Keratinocyte (primary cell): Measurements from ENCODE around the gene GPC5.

Experiments used
- CTCF ChIP-seq, 3 experiments: IDR thresholded peaks in 1 of 3; conservative IDR thresholded peaks in 1 of 3; optimal IDR thresholded peaks in 1 of 3; 2 replicates in 2 of 3; 3 replicates in 1 of 3; pipeline versions ENCODE3 to v1.5.1; 2011; ENCODE audit warnings: low read length in 3 of 3, mild to moderate bottlenecking in 3 of 3, moderate library complexity in 2 of 3, control low read depth in 1 of 3, inconsistent platforms in 1 of 3; ENCODE audit not compliant: insufficient read depth in 2 of 3; ENCODE audit errors: extremely low read depth in 1 of 3
- EZH2 ChIP-seq: IDR thresholded peaks from one replicate; pipeline ENCODE4 v1.6.1; 2012; ENCODE audit warnings: inconsistent platforms, mild to moderate bottlenecking, low read length, moderate library complexity

DNA sequence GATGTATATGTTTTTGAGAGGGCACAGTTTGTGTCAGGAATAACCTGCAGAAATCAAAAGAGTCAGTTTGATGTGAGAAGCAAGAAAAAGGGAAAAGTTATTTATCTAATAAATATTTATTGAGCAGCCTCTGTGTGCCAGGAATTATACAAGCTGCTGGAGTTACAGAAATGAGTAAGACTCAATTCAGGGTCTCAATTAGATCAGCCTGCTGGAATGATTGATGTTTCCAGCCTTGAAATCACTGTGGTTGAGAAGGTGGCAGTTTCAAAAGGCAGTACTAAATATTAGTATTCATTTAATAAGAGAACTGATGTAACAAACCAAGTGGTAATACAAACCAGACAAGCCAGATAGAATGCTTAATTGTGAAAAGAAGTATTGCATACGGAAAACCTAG, 1045.8 kb downstream of the GPC5 start:
- TF ChIP-seq CTCF (optimal IDR thresholded peaks at IDR 0.05 in 1 of 3, IDR thresholded peaks at IDR 0.05 in 1 of 3, conservative IDR thresholded peaks at IDR 0.05 in 1 of 3; ENCODE audit: extremely low read depth in 1 of 3, insufficient read depth in 2 of 3, low read length in 3 of 3) (no peak), EZH2 (no peak)
